OCI-M2 (cell line): Measurements from ENCODE around the gene HAT1.

ENCODE experiments used
- DNase-seq: peaks from one replicate; lab custom pipeline; 2025; ENCODE audit not compliant: unreplicated experiment; lab: John Stamatoyannopoulos, UW

HAT1 gene

GRCh38 chr2:172021074-172021931 is 99.0 kb downstream of the HAT1 start:
- no peak for DNase-seq

DNA sequence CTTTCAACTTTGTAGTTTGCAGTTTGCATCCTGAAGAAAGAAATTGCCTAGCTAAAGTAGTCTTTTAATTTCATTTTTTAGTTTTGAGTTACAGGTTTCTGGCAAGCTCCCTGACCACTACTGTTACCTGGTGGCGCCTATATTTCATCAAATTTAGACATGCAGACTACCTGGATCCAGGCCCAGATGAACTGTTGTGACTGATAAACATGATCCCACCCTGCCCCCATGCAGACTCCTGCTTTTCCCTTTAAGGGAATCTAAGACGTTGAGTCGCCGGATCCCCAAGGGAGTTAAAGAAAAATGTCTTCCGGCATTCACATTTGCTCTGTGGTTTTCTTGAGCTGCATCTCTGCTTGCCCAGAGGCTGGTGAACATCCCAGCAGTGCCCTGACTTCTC is 99.7 kb downstream of the HAT1 start:
- no peak for DNase-seq

GRCh38 chr2:172031536-172031935 is 109.3 kb downstream of the HAT1 start:
- no peak for DNase-seq
